Measurements from ENCODE around the gene PNMA8B.
"Not testable (repeated sequence)": the region's sequence is repeated elsewhere in the genome, so short reads cannot be mapped to it uniquely, and the experiment has no call there.

Gene PNMA8B

GRCh38 chr19:46524308-46524707 is 28.6 kb upstream of the PNMA8B start:
- in situ Hi-C loops (cut with MboI; ENCODE audit: low pct_unique_long_range_greater_than_20kb, low sequenced_read_pairs, unreplicated experiment) = no loop called here
- TF ChIP-seq, protein P1, sequence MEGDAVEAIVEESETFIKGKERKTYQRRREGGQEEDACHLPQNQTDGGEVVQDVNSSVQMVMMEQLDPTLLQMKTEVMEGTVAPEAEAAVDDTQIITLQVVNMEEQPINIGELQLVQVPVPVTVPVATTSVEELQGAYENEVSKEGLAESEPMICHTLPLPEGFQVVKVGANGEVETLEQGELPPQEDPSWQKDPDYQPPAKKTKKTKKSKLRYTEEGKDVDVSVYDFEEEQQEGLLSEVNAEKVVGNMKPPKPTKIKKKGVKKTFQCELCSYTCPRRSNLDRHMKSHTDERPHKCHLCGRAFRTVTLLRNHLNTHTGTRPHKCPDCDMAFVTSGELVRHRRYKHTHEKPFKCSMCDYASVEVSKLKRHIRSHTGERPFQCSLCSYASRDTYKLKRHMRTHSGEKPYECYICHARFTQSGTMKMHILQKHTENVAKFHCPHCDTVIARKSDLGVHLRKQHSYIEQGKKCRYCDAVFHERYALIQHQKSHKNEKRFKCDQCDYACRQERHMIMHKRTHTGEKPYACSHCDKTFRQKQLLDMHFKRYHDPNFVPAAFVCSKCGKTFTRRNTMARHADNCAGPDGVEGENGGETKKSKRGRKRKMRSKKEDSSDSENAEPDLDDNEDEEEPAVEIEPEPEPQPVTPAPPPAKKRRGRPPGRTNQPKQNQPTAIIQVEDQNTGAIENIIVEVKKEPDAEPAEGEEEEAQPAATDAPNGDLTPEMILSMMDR (IDR thresholded peaks at IDR 0.05; ENCODE audit: extremely low read depth, insufficient read depth, missing control alignments) = no peak
- DNase-seq (ENCODE audit: low spot score) = no peak

GRCh38 chr19:46522988-46523387 is 27.3 kb upstream of the PNMA8B start:
- in situ Hi-C loops (cut with MboI; ENCODE audit: low pct_unique_long_range_greater_than_20kb, low sequenced_read_pairs, unreplicated experiment) = not testable (repeated sequence)
- peak; percentile 60 for DNase-seq (ENCODE audit: low spot score)

GRCh38 chr19:46521241-46521868 is 25.7 kb upstream of the PNMA8B start:
- no peak for DNase-seq (ENCODE audit: low spot score)
- in situ Hi-C loops (cut with MboI; ENCODE audit: low pct_unique_long_range_greater_than_20kb, low sequenced_read_pairs, unreplicated experiment) = no loop called here

GRCh38 chr19:46520616-46521015 is 24.9 kb upstream of the PNMA8B start:
- no peak for DNase-seq (ENCODE audit: low spot score)
- TF ChIP-seq, protein P1 (IDR thresholded peaks at IDR 0.05; ENCODE audit: extremely low read depth, insufficient read depth, missing control alignments) = no peak
- in situ Hi-C loops (cut with MboI; ENCODE audit: low pct_unique_long_range_greater_than_20kb, low sequenced_read_pairs, unreplicated experiment) = no loop called here

More at GRCh38 chr19:46521241-46521868, 25.7 kb upstream of the PNMA8B start:
- TF ChIP-seq, protein P1 (IDR thresholded peaks at IDR 0.05; ENCODE audit: extremely low read depth, insufficient read depth, missing control alignments) = no peak

DNA sequence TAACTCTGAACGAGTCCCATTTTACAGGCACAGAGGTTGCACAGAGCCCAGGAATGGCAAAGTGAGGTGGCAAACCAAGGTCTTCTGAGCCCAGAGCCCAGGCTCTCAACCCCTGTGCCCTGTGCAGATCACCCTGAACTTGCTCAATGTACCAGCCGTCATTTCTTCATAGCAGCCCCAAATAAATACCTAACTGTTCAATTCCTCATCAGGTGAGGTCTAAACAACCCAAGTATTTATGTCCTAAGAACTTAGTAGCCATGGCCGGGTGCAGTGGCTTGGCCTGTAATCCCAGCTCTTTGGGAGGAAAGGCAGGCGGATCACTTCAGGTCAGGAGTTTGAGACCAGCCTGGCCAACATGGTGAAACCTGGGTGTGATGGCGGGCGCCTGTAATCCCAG is 21.8 kb upstream of the PNMA8B start:
- no peak for DNase-seq (ENCODE audit: low spot score)
- in situ Hi-C loops (cut with MboI; ENCODE audit: low pct_unique_long_range_greater_than_20kb, low sequenced_read_pairs, unreplicated experiment) = no loop called here
- TF ChIP-seq, protein P1 (IDR thresholded peaks at IDR 0.05; ENCODE audit: extremely low read depth, insufficient read depth, missing control alignments) = no peak

- DNase-seq (ENCODE audit: low spot score) = peak; percentile 69
- in situ Hi-C loops (cut with MboI; ENCODE audit: low pct_unique_long_range_greater_than_20kb, low sequenced_read_pairs, unreplicated experiment) = no loop called here
- TF ChIP-seq, protein P1 (IDR thresholded peaks at IDR 0.05; ENCODE audit: extremely low read depth, insufficient read depth, missing control alignments) = peak; percentile 50
Observed at GRCh38 chr19:46515879-46516350, 20.2 kb upstream of the PNMA8B start.

DNA sequence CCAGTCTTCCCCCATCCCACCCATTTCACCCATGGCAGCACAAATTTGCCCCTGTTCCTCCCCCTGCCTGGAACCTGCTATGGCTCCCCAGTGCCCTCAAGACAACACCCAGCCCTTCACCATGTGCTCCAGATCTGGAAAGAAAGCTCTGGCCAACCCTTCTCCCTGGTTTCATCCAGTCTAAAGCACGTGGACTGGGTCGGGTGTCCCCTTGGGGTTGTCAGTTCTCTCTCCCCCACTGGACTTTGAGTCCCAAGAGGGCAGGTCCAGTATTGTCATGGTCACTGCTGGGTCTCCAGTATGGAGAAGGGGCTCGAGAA is 19.6 kb upstream of the PNMA8B start:
- TF ChIP-seq, protein P1 (IDR thresholded peaks at IDR 0.05; ENCODE audit: extremely low read depth, insufficient read depth, missing control alignments) = no peak
- in situ Hi-C loops (cut with MboI; ENCODE audit: low pct_unique_long_range_greater_than_20kb, low sequenced_read_pairs, unreplicated experiment) = no loop called here

More for the DNA sequence above, 19.6 kb upstream of the PNMA8B start:
- DNase-seq (ENCODE audit: low spot score) = no peak

Data from GM13977 (cell line).